ENCODE results near the gene NATD1. TPM values are rescaled to one million over a fixed set of nuclear protein-coding genes. Genes with fewer than 3 reads are reported as not detected.
A peak's percentile ranks its signal among the peaks of the same experiment; 100 is the strongest.

NATD1 gene
- total RNA-seq, 5 donors from 2014 or later (not counting 1 experiment from before 2014, with no cell fraction given), result 7.2 to 11.1 (median 9.6) TPM

DNA sequence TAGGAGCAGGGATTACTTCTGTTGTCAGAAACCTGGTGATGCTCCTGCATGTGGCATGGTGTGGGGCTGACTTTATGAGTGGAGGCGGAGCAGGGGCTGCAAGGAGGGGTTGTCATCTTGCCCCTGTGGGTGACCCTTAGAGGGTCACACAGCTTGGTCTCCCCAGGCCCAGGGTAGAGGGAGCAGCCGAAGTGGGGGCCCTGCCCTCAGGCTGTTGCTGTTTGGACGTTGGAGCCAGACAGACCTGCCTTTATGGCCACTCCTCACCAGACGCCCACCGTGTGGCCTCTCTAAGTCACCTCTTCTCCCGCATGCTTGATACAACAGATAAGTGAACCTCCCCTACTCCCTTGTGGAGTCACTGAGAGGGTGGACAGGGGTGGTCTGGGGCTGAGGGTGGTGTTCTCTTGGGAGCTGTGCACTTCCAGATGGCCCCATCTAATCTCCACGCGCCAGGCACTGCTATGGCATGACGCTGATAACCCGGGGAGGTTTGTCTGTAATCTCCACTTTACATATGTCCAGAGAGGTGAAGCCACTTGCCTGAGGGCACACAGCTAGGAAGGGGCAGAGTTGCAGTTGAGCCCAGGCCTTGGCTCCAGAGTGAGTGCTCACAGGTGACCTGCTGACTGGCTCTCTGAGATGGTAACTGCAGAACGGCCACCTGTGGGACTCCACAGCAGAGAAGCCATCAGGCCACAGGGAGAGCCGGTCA, 41.3 kb upstream of the NATD1 start:
- Histone ChIP-seq H3K9me3 (no peaks in the 10 kb centered on the region), H3K27me3 (replicated peaks in 1 of 2; ENCODE audit: control insufficient read depth in 2 of 2, extremely low read depth in 1 of 2, insufficient read depth in 2 of 2, low read length in 1 of 2) (peaks cover 0 to 28% of the 10 kb centered on the region in 2 experiments), H3K27ac (ENCODE audit: low read length) (peak overlapping the region; percentile 3), H3K4me3 (ENCODE audit: control insufficient read depth in 1 of 2, extremely low read depth in 1 of 2, low read length in 1 of 2) (no peak overlapping the region), H3K4me1 (ENCODE audit: control insufficient read depth in 1 of 2, extremely low read depth in 1 of 2, insufficient read depth in 2 of 2, low read length in 2 of 2) (peaks cover 0 to 52% of the 10 kb centered on the region in 2 experiments), H3K36me3 (ENCODE audit: control insufficient read depth in 2 of 2, extremely low read depth in 1 of 2, insufficient read depth in 1 of 2, low read length in 1 of 2) (peaks cover 8 to 32% of the 10 kb centered on the region in 2 donors)
- peaks cover 7% of the 10 kb centered on the region for H3K36me3 Mint-ChIP-seq
- peaks cover 0 to 4% of the 10 kb centered on the region in 2 donors for H3K27me3 Mint-ChIP-seq
- H3K4me1 Mint-ChIP-seq, result peaks cover 24 to 43% (median 33%) of the 10 kb centered on the region in 3 donors
- peaks cover 0 to 5% (median 0%) of the 10 kb centered on the region in 3 donors for H3K9me3 Mint-ChIP-seq
- WGBS (ENCODE audit: insufficient coverage), result 68% methylated on average over 9 of the region's 12 CpGs
- ChIA-PET POLR2A (no interaction called here), CTCF (no interaction called here)
- DNase-seq, result no peak
- H3K4me3 Mint-ChIP-seq, result no peak overlapping the region
- ATAC-seq (replicated peaks in 1 of 4), result no peak
- H3K27ac Mint-ChIP-seq, result peak overlapping the region in 1 of 2 donors; percentile 23

GRCh38 chr17:21293831-21294210, 40.6 kb upstream of the NATD1 start:
- ChIA-PET POLR2A (no interaction called here), CTCF (no interaction called here)
- DNase-seq (no peak), ATAC-seq (replicated peaks in 1 of 4) (no peak)
- peaks cover 0 to 5% (median 0%) of the 10 kb centered on the region in 3 donors for H3K9me3 Mint-ChIP-seq
- no peak overlapping the region for H3K4me3 Mint-ChIP-seq
- H3K27ac Mint-ChIP-seq, result no peak overlapping the region
- H3K4me3 ChIP-seq (ENCODE audit: control insufficient read depth in 1 of 2, extremely low read depth in 1 of 2, low read length in 1 of 2), result no peak overlapping the region
- no peak overlapping the region for H3K27ac ChIP-seq (ENCODE audit: low read length)
- no peaks in the 10 kb centered on the region for H3K9me3 ChIP-seq
- H3K36me3 ChIP-seq (ENCODE audit: control insufficient read depth in 2 of 2, extremely low read depth in 1 of 2, insufficient read depth in 1 of 2, low read length in 1 of 2), result peaks cover 8 to 26% of the 10 kb centered on the region in 2 donors
- peaks cover 0 to 58% of the 10 kb centered on the region in 2 experiments for H3K4me1 ChIP-seq (ENCODE audit: control insufficient read depth in 1 of 2, extremely low read depth in 1 of 2, insufficient read depth in 2 of 2, low read length in 2 of 2)
- H3K4me1 Mint-ChIP-seq, result peaks cover 24 to 50% (median 36%) of the 10 kb centered on the region in 3 donors
- H3K27me3 Mint-ChIP-seq, result peaks cover 0 to 4% of the 10 kb centered on the region in 2 donors
- 60% methylated on average over 10 of the region's 10 CpGs for WGBS (ENCODE audit: insufficient coverage)
- H3K27me3 ChIP-seq (replicated peaks in 1 of 2; ENCODE audit: control insufficient read depth in 2 of 2, extremely low read depth in 1 of 2, insufficient read depth in 2 of 2, low read length in 1 of 2), result peaks cover 0 to 28% of the 10 kb centered on the region in 2 experiments
- peaks cover 7% of the 10 kb centered on the region for H3K36me3 Mint-ChIP-seq

- ChIA-PET POLR2A (interaction anchor here in 1 of 2 donors (0.6 kb wide), 1 partner anchor 170 kb away, joined by 3 read pairs; no protein-coding TSS in a partner anchor), CTCF (interaction anchor here in 1 of 2 donors (0.7 kb wide), 1 partner anchor 14 kb away, joined by 3 read pairs; no protein-coding TSS in a partner anchor)
- Histone ChIP-seq H3K27ac (ENCODE audit: low read length) (no peak overlapping the region), H3K27me3 (replicated peaks in 1 of 2; ENCODE audit: control insufficient read depth in 2 of 2, extremely low read depth in 1 of 2, insufficient read depth in 2 of 2, low read length in 1 of 2) (peaks cover 0 to 28% of the 10 kb centered on the region in 2 experiments), H3K36me3 (ENCODE audit: control insufficient read depth in 2 of 2, extremely low read depth in 1 of 2, insufficient read depth in 1 of 2, low read length in 1 of 2) (peaks cover 1 to 19% of the 10 kb centered on the region in 2 donors), H3K4me1 (ENCODE audit: control insufficient read depth in 1 of 2, extremely low read depth in 1 of 2, insufficient read depth in 2 of 2, low read length in 2 of 2) (peaks cover 6 to 65% of the 10 kb centered on the region in 2 experiments), H3K9me3 (no peaks in the 10 kb centered on the region), H3K4me3 (ENCODE audit: control insufficient read depth in 1 of 2, extremely low read depth in 1 of 2, low read length in 1 of 2) (no peak overlapping the region)
- H3K9me3 Mint-ChIP-seq, result peaks cover 0 to 5% (median 0%) of the 10 kb centered on the region in 3 donors
- WGBS (ENCODE audit: insufficient coverage), result 78% methylated on average over 19 of the region's 20 CpGs
- peaks cover 7% of the 10 kb centered on the region for H3K36me3 Mint-ChIP-seq
- no peak for DNase-seq
- no peak overlapping the region for H3K4me3 Mint-ChIP-seq
- peaks cover 31 to 56% (median 43%) of the 10 kb centered on the region in 3 donors for H3K4me1 Mint-ChIP-seq
- no peak overlapping the region for H3K27ac Mint-ChIP-seq
- ATAC-seq (replicated peaks in 1 of 4), result no peak
- peaks cover 0 to 4% of the 10 kb centered on the region in 2 donors for H3K27me3 Mint-ChIP-seq
Observed at GRCh38 chr17:21292867-21293830, 39.9 kb upstream of the NATD1 start.

DNA sequence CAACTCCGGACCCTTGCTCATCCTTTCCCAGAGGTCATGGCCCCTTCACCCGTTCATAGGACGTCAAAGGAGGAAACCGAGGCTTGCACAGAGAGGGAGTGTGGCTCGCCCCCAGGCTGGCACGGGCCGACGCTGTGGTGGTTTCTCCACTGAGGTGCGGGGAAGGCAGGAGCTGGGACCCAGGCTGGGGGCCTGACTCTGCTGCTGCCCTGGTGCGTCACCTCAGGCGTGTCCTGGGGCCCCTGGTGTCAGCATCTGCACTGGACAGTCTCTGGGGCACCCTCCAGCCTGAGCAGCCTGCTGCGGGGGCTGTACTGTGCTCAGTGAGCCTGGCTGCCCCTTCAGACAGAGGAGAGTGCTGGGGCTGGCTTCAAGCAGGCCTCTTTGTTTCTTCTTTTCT, 38.7 kb upstream of the NATD1 start:
- Mint-ChIP-seq H3K4me3 (no peak overlapping the region), H3K27ac (no peak overlapping the region)

GRCh38 chr17:21291357-21291756, 38.1 kb upstream of the NATD1 start:
- DNase-seq, result no peak
- CTCF ChIA-PET, result no interaction called here

More for the DNA sequence above, 38.7 kb upstream of the NATD1 start:
- Histone ChIP-seq H3K9me3 (no peaks in the 10 kb centered on the region), H3K36me3 (ENCODE audit: control insufficient read depth in 2 of 2, extremely low read depth in 1 of 2, insufficient read depth in 1 of 2, low read length in 1 of 2) (peaks cover 0 to 18% of the 10 kb centered on the region in 2 donors), H3K27ac (ENCODE audit: low read length) (no peak overlapping the region), H3K4me3 (ENCODE audit: control insufficient read depth in 1 of 2, extremely low read depth in 1 of 2, low read length in 1 of 2) (no peak overlapping the region), H3K4me1 (ENCODE audit: control insufficient read depth in 1 of 2, extremely low read depth in 1 of 2, insufficient read depth in 2 of 2, low read length in 2 of 2) (peaks cover 16 to 76% of the 10 kb centered on the region in 2 experiments), H3K27me3 (replicated peaks in 1 of 2; ENCODE audit: control insufficient read depth in 2 of 2, extremely low read depth in 1 of 2, insufficient read depth in 2 of 2, low read length in 1 of 2) (peaks cover 0 to 28% of the 10 kb centered on the region in 2 experiments)
- Mint-ChIP-seq H3K36me3 (peaks cover 7% of the 10 kb centered on the region), H3K4me1 (peaks cover 44 to 69% (median 55%) of the 10 kb centered on the region in 3 donors), H3K9me3 (peaks cover 0 to 5% (median 0%) of the 10 kb centered on the region in 3 donors), H3K27me3 (peaks cover 0 to 4% of the 10 kb centered on the region in 2 donors)
- ChIA-PET POLR2A (no interaction called here), CTCF (no interaction called here)
- WGBS (ENCODE audit: insufficient coverage), result 66% methylated on average over 12 of the region's 12 CpGs
- ATAC-seq (replicated peaks in 1 of 4) (no peak), DNase-seq (no peak)

More at GRCh38 chr17:21291357-21291756, 38.1 kb upstream of the NATD1 start:
- Mint-ChIP-seq H3K27me3 (peaks cover 0 to 4% of the 10 kb centered on the region in 2 donors), H3K4me3 (no peak overlapping the region), H3K36me3 (peaks cover 7% of the 10 kb centered on the region), H3K4me1 (peaks cover 46 to 72% (median 60%) of the 10 kb centered on the region in 3 donors), H3K27ac (no peak overlapping the region), H3K9me3 (peaks cover 0 to 5% (median 0%) of the 10 kb centered on the region in 3 donors)
- POLR2A ChIA-PET, result no interaction called here
- Histone ChIP-seq H3K27me3 (replicated peaks in 1 of 2; ENCODE audit: control insufficient read depth in 2 of 2, extremely low read depth in 1 of 2, insufficient read depth in 2 of 2, low read length in 1 of 2) (peaks cover 0 to 28% of the 10 kb centered on the region in 2 experiments), H3K27ac (ENCODE audit: low read length) (no peak overlapping the region), H3K4me3 (ENCODE audit: control insufficient read depth in 1 of 2, extremely low read depth in 1 of 2, low read length in 1 of 2) (no peak overlapping the region), H3K36me3 (ENCODE audit: control insufficient read depth in 2 of 2, extremely low read depth in 1 of 2, insufficient read depth in 1 of 2, low read length in 1 of 2) (peaks cover 0 to 18% of the 10 kb centered on the region in 2 donors), H3K4me1 (ENCODE audit: control insufficient read depth in 1 of 2, extremely low read depth in 1 of 2, insufficient read depth in 2 of 2, low read length in 2 of 2) (peaks cover 21 to 81% of the 10 kb centered on the region in 2 experiments), H3K9me3 (no peaks in the 10 kb centered on the region)
- WGBS (ENCODE audit: insufficient coverage), result 73% methylated on average over 10 of the region's 10 CpGs
- no peak for ATAC-seq (replicated peaks in 1 of 4)

Data from T-cell (primary cell).